ENCODE results near the gene NPB.

- TF ChIP-seq CTCF (IDR thresholded peaks at IDR 0.05; ENCODE audit: poor library complexity, severe bottlenecking) (no peak), POLR2AphosphoS5 (IDR thresholded peaks at IDR 0.05) (no peak), SMC3 (conservative IDR thresholded peaks at IDR 0.05; ENCODE audit: poor library complexity) (no peak), TAF1 (IDR thresholded peaks at IDR 0.05; ENCODE audit: low read depth) (no peak), EZH2 (IDR thresholded peaks at IDR 0.05; ENCODE audit: borderline replicate concordance, insufficient read depth, low read length, poor library complexity, severe bottlenecking) (no peak)
Measured at GRCh38 chr17:81867991-81868673, 33.9 kb upstream of the NPB start.
